Tibial nerve (tissue), 3 donors: Measurements from ENCODE around the gene CRABP1.

Experiments
- POLR2A ChIP-seq, 2 donors: fragments of 450-650 bp; IDR thresholded peaks; one replicate each; pipeline ENCODE4 v1.6.1; 2017; ENCODE audit warnings: antibody characterized with exemption in 2 of 2, mild to moderate bottlenecking in 2 of 2, moderate library complexity in 2 of 2
- TF ChIP-seq, protein P1 (sequence below), 5 experiments: fragments of 200-600 bp in 3 of 5; fragments of 450-650 bp in 2 of 5; sonication (generic) in 3 of 5; IDR thresholded peaks; one replicate each; pipeline ENCODE4 v1.5.1; 2016 to 2019; ENCODE audit warnings: antibody characterized with exemption in 5 of 5, mild to moderate bottlenecking in 3 of 5, moderate library complexity in 2 of 5

GRCh38 chr15:78389738-78390137 is 49.6 kb downstream of the CRABP1 start:
- TF ChIP-seq, protein P1, sequence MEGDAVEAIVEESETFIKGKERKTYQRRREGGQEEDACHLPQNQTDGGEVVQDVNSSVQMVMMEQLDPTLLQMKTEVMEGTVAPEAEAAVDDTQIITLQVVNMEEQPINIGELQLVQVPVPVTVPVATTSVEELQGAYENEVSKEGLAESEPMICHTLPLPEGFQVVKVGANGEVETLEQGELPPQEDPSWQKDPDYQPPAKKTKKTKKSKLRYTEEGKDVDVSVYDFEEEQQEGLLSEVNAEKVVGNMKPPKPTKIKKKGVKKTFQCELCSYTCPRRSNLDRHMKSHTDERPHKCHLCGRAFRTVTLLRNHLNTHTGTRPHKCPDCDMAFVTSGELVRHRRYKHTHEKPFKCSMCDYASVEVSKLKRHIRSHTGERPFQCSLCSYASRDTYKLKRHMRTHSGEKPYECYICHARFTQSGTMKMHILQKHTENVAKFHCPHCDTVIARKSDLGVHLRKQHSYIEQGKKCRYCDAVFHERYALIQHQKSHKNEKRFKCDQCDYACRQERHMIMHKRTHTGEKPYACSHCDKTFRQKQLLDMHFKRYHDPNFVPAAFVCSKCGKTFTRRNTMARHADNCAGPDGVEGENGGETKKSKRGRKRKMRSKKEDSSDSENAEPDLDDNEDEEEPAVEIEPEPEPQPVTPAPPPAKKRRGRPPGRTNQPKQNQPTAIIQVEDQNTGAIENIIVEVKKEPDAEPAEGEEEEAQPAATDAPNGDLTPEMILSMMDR (IDR thresholded peaks at IDR 0.05) = no peak
- no peak for TF ChIP-seq POLR2A (IDR thresholded peaks at IDR 0.05)
